HG03039 (cell line): ENCODE results near the gene ETFB.

ENCODE experiments used
- ATAC-seq: cut with Tn5 transposase; IDR thresholded peaks from one replicate; pipeline ENCODE4 v1.9.1; 2021; ENCODE audit warnings: mild to moderate bottlenecking, moderate library complexity; ENCODE audit not compliant: unreplicated experiment

The ETFB gene

DNA sequence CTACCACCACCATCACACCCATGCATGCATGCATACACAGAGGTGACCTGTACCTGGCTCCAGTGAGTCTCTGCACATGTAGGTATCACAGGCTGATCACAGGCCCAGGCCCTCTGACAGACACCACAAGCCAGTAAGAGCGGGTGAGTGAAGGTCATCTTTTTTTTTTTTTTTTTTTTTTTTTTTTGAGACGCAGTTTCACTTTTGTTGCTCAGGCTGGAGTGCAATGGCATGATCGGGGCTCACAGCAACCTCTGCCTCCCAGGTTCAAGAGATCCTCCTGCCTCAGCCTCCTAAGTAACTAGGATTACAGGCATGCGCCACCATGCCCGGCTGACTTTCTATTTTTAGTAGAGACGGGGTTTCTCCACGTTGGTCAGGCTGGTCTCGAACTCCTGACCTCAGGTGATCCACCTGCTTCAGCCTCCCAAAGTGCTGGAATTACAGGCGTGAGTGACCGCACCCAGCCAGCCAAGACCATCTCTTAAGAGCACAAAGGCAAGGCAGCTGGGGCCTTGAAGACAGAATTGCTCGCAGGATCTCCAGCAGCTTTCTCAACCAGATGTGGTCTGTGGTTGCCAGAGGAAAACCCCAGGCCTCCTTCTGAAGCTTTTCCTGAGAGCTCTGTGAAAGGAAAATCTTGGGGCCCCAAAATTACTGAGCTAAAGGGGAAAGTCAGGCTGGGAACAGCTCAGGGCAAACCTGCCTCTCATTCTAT, 9.5 kb upstream of the ETFB start:
- no peak for ATAC-seq

DNA sequence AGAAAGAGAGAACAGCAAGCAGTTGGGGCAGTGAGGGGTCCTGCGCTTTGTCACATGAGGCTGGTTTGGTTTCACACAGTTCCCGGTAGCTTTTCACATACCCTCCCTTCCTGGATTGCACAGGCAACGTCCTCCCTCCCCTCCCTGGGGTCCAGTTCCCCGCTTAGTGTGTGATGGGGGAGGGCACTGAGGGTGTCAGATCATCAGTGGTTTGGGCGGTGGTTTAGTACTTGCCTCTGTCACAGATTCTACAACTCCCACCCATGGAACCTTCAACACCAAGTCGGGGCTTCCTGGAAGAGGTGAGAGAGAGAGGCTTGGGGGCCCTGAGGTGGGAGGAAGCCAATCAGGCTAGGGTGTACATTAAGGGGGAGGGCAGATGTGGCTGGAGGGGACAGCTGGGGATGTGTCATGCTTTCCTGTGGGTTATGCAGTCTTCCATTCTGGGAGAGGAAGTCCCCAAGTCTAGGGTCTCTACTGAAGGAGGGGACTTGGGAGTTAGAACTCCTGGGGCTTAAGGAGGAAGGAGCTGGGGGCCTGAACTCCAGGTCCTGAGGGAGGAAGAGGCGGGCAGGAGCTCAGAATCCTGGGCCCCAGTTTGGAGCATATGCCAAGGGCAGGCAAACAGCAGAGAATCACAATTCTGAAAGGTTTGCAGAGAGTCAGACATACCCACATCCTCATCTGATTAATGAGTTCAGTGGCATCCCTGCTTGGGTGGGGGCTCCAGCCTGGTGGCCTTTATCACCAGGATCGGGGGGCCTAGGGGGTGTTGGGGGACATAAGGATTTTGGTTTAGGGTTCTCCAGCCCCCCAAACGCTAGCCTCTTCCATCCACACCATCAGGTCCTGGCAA, 6.7 kb upstream of the ETFB start, which contains the start of gene NKG7:
Gene NKG7, minus strand, starts transcription at position 6 of the 856 bp plus-strand sequence. CDS start 119 bp downstream, outside the sequence.
- ATAC-seq, result no peak

DNA sequence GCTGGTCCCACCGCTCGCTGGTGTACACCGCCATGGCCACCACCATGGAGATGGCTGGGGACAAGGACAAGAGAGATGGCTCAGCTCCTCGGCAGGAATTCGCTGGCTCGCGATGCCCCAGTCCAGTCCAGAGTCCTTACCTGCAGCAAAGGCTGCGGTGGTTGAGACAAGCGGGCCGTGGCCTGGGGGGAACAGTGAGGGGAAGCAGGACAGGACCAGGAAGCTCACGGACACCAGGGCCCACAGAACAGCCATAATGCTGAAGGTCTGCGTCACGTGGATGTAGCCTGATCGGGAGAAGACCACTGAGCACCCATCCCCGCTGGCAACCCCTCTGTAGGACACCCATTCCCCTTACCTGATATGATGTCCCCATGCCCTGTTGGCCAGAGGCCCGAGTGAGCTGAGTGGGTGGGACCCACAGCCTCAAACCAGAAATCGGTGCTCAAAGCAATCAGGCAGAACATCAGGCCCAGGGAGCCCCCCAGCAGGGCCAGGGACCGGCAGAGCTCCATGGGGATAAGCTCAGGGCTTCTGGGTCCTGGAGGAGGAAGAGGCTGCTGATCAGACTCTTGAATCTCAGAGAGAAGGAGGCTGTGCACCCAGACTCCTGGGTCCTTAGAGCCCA, 5.9 kb upstream of the ETFB start:
- no peak for ATAC-seq

DNA sequence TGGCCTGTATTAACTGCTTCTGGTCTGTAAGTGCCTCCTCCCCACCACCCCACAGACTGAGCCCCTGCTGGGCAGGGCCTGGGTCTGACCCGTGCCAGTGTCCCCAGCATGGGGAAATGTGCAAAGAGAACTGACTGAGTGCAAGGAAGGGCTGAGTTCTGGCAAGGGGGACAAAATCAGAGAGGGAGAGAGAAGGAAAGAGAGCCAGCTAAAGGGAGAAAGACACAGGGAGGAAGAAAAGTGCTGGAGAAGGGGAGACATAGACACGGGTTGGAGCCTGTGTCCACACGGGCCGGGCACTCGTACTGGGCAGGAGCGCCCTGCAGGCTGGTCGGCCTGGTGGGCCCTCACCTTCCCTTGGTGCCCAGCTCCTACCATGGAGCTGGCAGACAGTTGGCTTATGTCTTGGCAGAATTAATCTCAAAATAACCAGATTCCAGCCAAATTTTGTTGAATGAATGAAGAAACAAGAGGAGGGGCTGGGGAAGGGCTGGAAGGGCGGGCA, 5.0 kb upstream of the ETFB start:
- no peak for ATAC-seq

DNA sequence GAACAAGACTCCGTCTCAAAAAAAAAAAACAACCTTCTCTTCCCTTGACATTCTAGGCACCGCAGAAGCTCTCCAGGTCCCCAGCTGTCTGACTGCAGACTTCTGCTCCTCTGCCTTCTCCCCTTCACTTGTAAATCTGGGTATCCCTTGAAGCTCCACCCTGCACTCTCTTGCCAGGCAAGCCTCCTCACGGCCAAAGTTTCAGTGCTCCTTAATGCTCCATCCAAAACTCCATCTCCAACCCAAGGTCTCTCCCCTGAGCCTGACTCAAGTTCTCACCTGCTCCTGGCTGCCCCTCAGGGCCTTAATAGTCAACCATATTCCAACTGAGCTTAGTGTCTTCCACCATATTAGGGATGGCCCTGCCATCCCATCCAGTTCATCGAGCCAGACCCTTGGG, 4.0 kb upstream of the ETFB start:
- no peak for ATAC-seq

DNA sequence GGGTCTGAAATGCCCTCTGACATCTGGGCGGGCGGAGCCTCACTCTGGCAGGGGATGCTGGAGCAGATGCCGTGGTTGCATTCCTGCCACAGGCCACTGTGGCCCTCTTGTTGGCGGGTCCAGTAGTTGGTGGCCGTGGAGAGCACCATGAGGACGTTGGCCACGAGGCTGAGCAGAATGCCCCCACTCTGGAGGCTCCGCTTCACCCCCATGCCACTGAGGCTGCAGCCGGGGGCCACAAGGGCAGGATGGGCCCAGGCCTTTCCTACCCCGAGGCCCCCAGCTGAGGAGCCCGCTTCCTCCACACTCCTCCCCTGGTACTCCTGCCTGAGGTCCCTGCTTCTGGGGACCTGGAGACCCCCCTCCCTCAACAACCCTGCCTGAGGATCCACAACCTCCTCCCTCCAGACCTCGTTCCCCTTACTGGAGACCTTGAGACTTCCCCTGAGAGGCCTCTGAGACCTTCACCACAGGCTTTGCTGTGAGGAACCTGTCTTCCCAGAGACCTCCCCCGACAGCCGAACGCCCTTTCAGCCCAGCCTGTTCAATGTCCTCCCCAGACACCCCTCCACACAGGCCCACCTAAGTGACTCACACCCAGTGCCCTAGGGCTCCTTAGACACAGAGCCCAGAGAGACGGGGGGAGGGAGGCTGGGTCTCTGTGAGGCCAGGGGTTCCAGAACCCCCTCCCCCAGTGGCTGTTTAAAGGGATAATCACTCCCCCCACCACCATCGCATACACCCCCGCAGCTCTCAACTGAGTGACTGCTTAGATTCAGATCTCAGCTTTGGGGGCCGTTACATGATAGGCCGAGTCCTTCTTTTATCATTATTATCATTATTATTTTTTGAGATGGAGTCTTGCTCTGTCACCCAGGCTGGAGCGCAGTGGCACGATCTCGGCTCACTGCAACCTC, 2.4 kb upstream of the ETFB start, which contains the start of gene CLDND2:
Gene CLDND2, minus strand, starts transcription at position 638 of the 917 bp plus-strand sequence. Its CDS starts 426 bp downstream, at position 212.
- no peak for ATAC-seq

DNA sequence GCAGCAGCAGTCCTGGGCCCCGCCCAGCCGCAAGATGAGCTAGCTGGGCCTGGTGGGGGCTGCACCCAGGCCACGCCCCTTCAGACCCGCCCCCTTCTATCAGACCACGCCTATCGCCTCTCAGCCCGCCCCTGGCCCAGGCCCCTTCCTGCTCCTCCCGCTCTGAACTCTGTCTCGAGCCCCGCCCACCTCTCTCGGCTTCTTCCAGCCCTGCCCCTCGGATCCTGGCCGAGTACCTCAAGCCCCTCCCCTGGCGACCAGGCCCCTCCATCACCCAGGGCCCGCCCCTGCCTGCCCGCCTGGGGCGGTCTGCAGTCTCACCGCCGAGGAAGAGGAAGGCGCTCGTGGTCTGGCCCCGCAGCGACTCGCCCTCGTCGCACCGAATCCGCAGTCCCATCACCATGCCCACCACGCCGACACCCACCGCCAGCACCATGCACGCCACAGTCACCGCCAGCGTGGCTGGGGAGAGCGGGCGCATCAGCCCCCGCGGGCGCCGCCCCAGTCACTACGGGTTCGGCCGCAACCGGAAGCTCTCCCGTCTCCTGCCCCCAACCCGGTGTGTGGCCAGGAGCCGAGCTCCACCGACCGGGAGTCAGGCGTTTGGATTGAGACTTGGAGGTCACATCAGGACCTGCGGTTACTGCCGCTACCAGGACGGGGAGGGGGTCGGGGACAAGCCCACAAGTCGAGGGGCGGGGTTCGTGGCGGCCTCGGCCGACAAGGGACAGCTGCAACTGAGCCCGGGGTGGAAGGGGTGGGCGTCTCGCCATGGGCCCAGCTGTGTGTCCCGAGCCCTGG, 1.6 kb upstream of the ETFB start:
- ATAC-seq, result peak; percentile 63

DNA sequence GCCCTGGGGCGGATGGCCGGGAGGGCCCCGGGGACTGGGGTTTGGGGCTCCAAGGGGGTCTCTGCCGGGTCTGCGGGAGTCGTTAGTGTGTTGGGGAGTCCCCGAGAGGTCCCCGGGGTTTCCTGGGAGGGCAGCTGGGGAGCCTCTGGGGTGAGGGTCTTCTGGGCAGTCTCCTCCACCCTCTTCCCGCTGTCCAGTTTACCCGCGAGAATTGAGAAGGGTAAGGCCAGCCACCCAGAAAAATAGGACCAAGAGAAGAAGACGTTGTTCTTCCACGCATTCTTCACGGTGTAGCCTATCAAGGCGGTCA, 1.0 kb upstream of the ETFB start:
- ATAC-seq, result no peak

DNA sequence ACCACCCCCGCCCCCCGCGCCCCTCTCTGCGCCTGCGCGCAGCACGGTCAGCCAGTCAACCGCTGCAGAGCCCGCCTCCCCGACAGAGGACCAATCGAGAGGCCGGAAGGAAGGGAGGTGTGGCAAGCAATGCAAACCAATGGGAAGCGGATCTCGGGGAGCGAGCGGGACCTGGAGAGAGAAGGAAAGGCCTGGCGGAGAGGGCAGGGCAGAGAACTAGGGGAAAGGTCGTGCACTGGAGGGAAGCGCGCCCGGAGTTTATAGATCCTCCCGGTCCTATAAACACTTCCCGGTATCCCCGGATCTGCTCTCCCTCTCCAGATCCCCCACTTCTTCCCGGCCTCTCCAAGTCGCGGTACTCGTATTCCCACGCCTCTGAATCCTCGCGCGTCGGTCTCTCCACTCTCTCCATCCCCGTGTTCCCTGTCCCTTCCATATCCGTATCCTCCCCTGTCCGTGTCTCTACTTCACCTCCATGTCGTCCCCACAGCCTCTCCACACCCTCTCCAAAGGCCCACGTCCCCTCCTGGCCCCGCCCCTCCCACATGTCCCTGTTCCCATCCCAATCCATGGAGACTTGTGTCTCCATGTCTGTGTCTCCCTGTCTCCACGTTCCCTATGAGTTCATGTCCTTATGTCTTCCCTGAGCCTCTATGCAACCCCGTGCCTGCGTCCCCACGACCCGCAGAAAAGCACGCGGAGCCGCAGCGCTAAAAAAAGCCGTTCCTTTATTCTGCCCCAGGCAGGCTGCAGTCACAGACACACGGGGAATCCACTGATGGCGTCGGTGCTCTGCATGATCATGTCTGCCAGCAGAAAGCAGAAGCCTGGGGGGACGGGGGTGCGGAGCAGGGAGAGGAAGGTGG, 434 bp upstream of the ETFB start:
- peak; percentile 42 for ATAC-seq

DNA sequence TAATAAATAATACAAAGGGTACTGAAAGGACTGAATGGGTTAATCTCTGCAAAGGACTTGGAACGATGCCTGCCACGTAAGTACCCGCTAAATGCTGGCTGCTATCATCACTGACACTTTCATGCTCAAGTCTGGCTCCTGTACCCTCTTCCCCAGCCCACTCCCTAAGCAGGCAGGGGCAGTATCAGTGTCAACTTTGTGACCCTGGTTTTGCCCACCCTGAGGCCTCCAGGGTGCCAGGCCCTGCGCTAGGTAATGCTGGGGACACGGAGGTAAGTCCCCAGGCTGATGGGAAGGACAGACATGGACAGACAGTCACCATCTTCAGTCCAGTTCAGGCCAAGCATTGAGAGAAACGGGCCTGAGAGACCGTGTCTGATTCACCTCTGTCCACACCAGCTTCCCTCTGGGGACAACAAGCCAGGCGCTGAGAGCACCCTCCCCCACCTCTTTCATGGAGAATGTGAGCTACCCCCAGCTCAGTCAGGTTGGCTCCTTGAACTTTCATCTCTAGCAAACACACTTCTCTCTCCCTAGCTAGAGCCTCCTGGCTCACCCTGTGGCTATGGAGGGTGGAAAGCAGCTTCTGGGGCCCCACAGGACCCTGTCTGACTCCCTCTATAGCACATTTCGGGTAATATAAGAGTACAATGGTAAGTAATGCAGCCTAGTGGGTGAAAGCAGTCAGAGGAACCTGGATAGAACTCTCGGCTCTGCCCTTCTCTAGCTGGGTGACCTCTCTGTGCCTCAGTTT, 800 bp downstream of the ETFB start:
- no peak for ATAC-seq

DNA sequence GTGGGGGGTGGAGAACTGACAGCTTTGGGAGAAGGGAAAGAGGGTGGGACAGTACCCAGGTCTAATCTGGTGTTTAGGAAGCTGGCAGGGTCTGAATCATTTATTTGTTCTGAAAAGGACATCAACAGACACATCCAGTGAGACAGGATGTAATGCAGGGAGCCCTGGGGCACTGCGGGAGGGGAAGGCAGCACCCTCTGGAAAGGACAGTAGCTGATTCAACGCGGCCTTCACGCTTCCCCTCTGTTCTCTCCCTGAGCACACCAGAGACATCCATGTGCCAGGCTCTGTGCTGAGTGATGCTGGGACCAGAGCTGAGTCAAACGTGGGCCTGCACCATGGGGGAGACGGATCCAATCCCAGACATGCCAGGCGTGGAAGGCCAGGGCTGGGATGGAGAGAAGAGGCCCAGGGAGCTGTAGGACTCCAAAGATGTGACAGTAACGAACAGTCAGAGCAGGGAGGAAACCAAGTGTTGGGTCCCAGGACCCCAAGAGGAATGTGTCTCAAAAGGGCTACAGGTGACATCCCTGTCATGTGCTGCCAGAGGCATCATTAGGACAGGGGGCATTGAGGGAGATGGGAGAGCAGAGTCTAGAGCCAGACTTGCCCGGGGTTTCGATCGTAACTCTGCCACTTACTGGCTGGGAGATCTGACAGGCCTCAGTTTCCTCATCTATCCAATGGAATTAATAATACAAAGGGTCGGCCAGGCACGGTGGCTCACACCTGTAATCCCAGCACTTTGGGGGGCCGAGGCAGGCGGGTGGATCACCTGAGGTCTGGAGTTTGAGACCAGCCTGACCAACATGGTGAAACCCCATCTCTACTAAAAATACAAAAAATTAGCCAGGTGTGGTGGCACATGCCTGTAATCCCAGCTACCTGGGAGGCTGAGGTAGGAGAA, 1.7 kb downstream of the ETFB start:
- ATAC-seq, result no peak

DNA sequence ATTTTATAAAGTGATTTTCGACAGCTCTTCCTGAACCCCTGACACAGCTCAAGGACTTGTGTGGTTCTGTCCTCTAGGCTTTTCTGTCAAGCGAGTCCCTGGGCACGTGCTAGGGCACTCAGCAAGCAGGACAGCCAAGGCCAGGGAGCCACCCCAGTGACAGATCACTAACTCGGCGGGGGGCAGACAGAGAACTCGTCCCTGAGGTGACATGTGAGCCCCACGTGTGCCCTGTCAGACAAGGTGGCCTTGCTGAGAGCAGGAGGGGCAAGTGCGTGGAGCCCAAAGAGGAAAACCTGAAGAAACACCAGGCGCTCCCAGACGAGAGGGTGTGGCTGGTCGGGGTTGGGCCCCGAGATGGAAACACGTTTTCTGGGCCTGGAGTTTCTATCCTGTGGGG, 4.9 kb downstream of the ETFB start:
- no peak for ATAC-seq

DNA sequence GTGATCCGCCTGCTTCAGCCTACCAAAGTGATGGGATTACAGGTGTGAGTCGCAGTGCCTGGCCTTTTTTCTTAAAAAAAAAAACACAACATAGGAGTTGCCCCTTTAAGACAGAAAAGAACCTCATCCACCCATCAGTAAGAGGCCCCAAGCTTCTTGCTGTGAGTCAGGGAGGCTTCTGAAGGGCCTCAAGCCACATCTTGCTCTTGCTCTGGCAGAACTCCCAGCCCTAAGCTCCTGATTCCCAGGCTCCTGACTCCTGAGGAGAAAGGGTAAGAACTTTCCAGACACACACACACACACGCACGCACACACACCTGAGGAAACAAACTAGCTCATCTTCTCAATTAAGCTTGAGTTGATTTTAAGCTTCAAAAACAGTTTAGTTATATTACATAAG, 6.9 kb downstream of the ETFB start:
- ATAC-seq, result no peak

DNA sequence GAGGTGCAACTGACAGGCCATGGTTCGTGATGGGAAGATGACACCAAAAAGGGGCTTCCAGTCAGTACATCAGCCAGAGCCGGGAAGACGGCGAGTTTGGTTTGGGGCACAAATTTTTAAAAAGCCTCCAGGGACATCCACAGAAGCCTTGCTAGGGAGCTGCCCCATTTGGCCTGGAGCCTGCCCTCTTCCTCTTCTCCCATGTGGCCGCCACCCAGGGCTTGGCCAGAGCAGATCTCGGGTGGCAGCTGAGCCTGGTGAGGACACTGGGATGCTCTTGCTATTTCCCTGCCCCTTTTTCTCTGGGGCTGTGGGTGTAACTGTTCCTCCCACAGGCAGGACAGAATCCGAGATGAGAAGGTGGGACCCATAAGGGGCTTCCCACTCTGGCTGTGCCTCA, 8.2 kb downstream of the ETFB start:
- no peak for ATAC-seq

DNA sequence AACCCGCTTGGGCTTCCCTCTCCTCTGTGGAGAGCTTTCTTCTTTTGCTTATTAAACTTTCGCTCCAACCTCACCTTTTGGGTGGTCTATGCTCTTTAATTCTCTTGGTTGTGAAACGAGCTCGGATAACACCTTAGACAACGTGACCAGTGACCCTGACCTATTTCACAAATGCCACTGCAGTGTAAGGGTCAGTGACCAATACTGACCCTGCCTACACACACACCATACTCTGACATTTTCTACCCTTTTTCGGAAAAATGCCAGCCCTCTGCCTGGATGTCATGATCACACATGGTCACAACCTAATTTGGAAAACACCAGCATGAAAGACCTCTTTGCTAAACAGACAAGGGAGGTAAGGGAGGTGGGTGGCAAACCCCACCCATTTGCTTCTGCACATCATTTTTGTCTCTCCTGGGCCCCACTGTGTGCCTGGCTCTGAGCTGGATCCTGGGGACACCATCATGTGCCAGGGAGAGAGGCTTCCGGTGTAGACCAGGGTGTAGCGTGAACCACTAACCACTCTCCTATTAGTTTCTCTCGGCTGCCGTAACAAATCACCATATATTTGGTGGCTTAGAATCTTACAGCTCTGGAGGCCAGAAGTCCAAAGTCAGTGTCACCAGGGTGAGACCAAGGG, 9.9 kb downstream of the ETFB start:
- no peak for ATAC-seq

DNA sequence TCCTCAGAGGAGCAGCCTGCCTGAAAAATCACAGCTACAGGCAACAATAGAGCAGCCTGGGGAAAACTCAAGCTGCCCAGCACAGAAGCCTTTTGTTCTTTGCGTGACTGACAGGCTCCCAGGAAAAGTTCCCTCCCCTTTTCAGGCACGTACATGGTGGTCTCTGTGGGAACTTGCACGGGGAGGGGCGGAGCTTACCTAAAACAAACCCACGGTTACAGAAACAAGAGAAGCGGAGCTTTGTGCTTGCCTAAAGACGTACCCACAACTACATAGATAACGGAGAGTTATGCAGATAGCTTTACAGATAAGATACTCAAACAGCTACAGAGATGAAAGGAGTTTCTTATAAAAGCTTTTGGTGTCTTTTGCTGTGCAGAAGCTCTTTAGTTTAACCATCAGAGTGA, 11.4 kb downstream of the ETFB start:
- no peak for ATAC-seq
